ENCODE data around the gene SFRP4.
A peak's percentile ranks its signal among the peaks of the same experiment; 100 is the strongest.

- peak; percentile 41 for TF ChIP-seq SP1 (IDR thresholded peaks at IDR 0.05)
- TF ChIP-seq, protein P1, sequence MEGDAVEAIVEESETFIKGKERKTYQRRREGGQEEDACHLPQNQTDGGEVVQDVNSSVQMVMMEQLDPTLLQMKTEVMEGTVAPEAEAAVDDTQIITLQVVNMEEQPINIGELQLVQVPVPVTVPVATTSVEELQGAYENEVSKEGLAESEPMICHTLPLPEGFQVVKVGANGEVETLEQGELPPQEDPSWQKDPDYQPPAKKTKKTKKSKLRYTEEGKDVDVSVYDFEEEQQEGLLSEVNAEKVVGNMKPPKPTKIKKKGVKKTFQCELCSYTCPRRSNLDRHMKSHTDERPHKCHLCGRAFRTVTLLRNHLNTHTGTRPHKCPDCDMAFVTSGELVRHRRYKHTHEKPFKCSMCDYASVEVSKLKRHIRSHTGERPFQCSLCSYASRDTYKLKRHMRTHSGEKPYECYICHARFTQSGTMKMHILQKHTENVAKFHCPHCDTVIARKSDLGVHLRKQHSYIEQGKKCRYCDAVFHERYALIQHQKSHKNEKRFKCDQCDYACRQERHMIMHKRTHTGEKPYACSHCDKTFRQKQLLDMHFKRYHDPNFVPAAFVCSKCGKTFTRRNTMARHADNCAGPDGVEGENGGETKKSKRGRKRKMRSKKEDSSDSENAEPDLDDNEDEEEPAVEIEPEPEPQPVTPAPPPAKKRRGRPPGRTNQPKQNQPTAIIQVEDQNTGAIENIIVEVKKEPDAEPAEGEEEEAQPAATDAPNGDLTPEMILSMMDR (IDR thresholded peaks at IDR 0.05; ENCODE audit: low read depth, low read length, missing input control) = no peak
- TF ChIP-seq HNF4A (conservative IDR thresholded peaks at IDR 0.05) = peak in 1 of 2 donors; percentile 55
- TF ChIP-seq JUND (IDR thresholded peaks at IDR 0.05) = no peak
- TF ChIP-seq TAF1 (conservative IDR thresholded peaks at IDR 0.05) = peak; percentile 33
- TF ChIP-seq GABPA (IDR thresholded peaks at IDR 0.05 in 1 of 2, conservative IDR thresholded peaks at IDR 0.05 in 1 of 2) = no peak
- TF ChIP-seq RAD21 (IDR thresholded peaks at IDR 0.05) = no peak
- TF ChIP-seq REST (IDR thresholded peaks at IDR 0.05) = no peak
These were observed 4.5 kb upstream of the SFRP4 start for GRCh38 chr7:37920849-37921805.

Measured in liver (tissue), 3 donors.